ENCODE measurements around the gene EFCAB8.

The EFCAB8 gene

GRCh38 chr20:32823737-32824588 lies 34.8 kb upstream of the EFCAB8 start:
- H3K4me3 ChIP-seq (ENCODE audit: low read length in 2 of 2): no peak overlapping the region
- H3K4me1 ChIP-seq (ENCODE audit: control insufficient read depth, insufficient read depth, low read length): peaks cover 39% of the 10 kb centered on the region
- no peaks in the 10 kb centered on the region for H3K27me3 ChIP-seq (ENCODE audit: control insufficient read depth in 1 of 2, insufficient read depth in 2 of 2, low read length in 2 of 2)
- no peaks in the 10 kb centered on the region for H3K9me3 ChIP-seq (ENCODE audit: control insufficient read depth in 2 of 2, low read length in 2 of 2)
- peak overlapping the region; percentile 33 for H3K27ac ChIP-seq (ENCODE audit: low read length)
- no peak overlapping the region for H3K9ac ChIP-seq (ENCODE audit: low read length in 2 of 2)
- H3K36me3 ChIP-seq (ENCODE audit: control insufficient read depth in 2 of 2, insufficient read depth in 2 of 2, low read length in 2 of 2): peaks cover 8 to 13% of the 10 kb centered on the region in 2 donors

GRCh38 chr20:32828029-32828680 lies 30.6 kb upstream of the EFCAB8 start:
- no peak overlapping the region for H3K4me3 ChIP-seq (ENCODE audit: low read length in 2 of 2)
- no peak overlapping the region for H3K27ac ChIP-seq (ENCODE audit: low read length)
- H3K9me3 ChIP-seq (ENCODE audit: control insufficient read depth in 2 of 2, low read length in 2 of 2): no peaks in the 10 kb centered on the region
- peaks cover 13 to 15% of the 10 kb centered on the region in 2 donors for H3K36me3 ChIP-seq (ENCODE audit: control insufficient read depth in 2 of 2, insufficient read depth in 2 of 2, low read length in 2 of 2)
- peaks cover 23% of the 10 kb centered on the region for H3K4me1 ChIP-seq (ENCODE audit: control insufficient read depth, insufficient read depth, low read length)
- no peak overlapping the region for H3K9ac ChIP-seq (ENCODE audit: low read length in 2 of 2)
- H3K27me3 ChIP-seq (ENCODE audit: control insufficient read depth in 1 of 2, insufficient read depth in 2 of 2, low read length in 2 of 2): no peaks in the 10 kb centered on the region

- no peak overlapping the region for H3K9ac ChIP-seq (ENCODE audit: low read length in 2 of 2)
- peaks cover 16 to 18% of the 10 kb centered on the region in 2 donors for H3K36me3 ChIP-seq (ENCODE audit: control insufficient read depth in 2 of 2, insufficient read depth in 2 of 2, low read length in 2 of 2)
- H3K4me1 ChIP-seq (ENCODE audit: control insufficient read depth, insufficient read depth, low read length): peaks cover 15% of the 10 kb centered on the region
- H3K9me3 ChIP-seq (ENCODE audit: control insufficient read depth in 2 of 2, low read length in 2 of 2): no peaks in the 10 kb centered on the region
- no peaks in the 10 kb centered on the region for H3K27me3 ChIP-seq (ENCODE audit: control insufficient read depth in 1 of 2, insufficient read depth in 2 of 2, low read length in 2 of 2)
- peak overlapping the region; percentile 37 for H3K27ac ChIP-seq (ENCODE audit: low read length)
- H3K4me3 ChIP-seq (ENCODE audit: low read length in 2 of 2): no peak overlapping the region
Measured at GRCh38 chr20:32829311-32830005, 29.3 kb upstream of the EFCAB8 start.

- Histone ChIP-seq H3K4me1 (ENCODE audit: control insufficient read depth, insufficient read depth, low read length) (peaks cover 13% of the 10 kb centered on the region), H3K27ac (ENCODE audit: low read length) (no peak overlapping the region), H3K9ac (ENCODE audit: low read length in 2 of 2) (peak overlapping the region in 1 of 2 donors; percentile 45), H3K36me3 (ENCODE audit: control insufficient read depth in 2 of 2, insufficient read depth in 2 of 2, low read length in 2 of 2) (peaks cover 16 to 18% of the 10 kb centered on the region in 2 donors), H3K27me3 (ENCODE audit: control insufficient read depth in 1 of 2, insufficient read depth in 2 of 2, low read length in 2 of 2) (no peaks in the 10 kb centered on the region), H3K4me3 (ENCODE audit: low read length in 2 of 2) (no peak overlapping the region), H3K9me3 (ENCODE audit: control insufficient read depth in 2 of 2, low read length in 2 of 2) (no peaks in the 10 kb centered on the region)
Measured at GRCh38 chr20:32830437-32830836, 28.3 kb upstream of the EFCAB8 start.

- Histone ChIP-seq H3K9me3 (ENCODE audit: control insufficient read depth in 2 of 2, low read length in 2 of 2) (no peaks in the 10 kb centered on the region), H3K4me3 (ENCODE audit: low read length in 2 of 2) (no peak overlapping the region), H3K4me1 (ENCODE audit: control insufficient read depth, insufficient read depth, low read length) (peaks cover 13% of the 10 kb centered on the region), H3K36me3 (ENCODE audit: control insufficient read depth in 2 of 2, insufficient read depth in 2 of 2, low read length in 2 of 2) (peaks cover 18 to 20% of the 10 kb centered on the region in 2 donors), H3K9ac (ENCODE audit: low read length in 2 of 2) (no peak overlapping the region), H3K27me3 (ENCODE audit: control insufficient read depth in 1 of 2, insufficient read depth in 2 of 2, low read length in 2 of 2) (no peaks in the 10 kb centered on the region), H3K27ac (ENCODE audit: low read length) (no peak overlapping the region)
Measured at GRCh38 chr20:32831982-32832381, 26.7 kb upstream of the EFCAB8 start.

GRCh38 chr20:32832664-32833063 lies 26.1 kb upstream of the EFCAB8 start:
- Histone ChIP-seq H3K4me1 (ENCODE audit: control insufficient read depth, insufficient read depth, low read length) (peaks cover 13% of the 10 kb centered on the region), H3K36me3 (ENCODE audit: control insufficient read depth in 2 of 2, insufficient read depth in 2 of 2, low read length in 2 of 2) (peaks cover 21 to 23% of the 10 kb centered on the region in 2 donors), H3K4me3 (ENCODE audit: low read length in 2 of 2) (no peak overlapping the region), H3K27ac (ENCODE audit: low read length) (no peak overlapping the region), H3K9me3 (ENCODE audit: control insufficient read depth in 2 of 2, low read length in 2 of 2) (no peaks in the 10 kb centered on the region), H3K27me3 (ENCODE audit: control insufficient read depth in 1 of 2, insufficient read depth in 2 of 2, low read length in 2 of 2) (no peaks in the 10 kb centered on the region), H3K9ac (ENCODE audit: low read length in 2 of 2) (no peak overlapping the region)

- H3K27me3 ChIP-seq (ENCODE audit: control insufficient read depth in 1 of 2, insufficient read depth in 2 of 2, low read length in 2 of 2): no peaks in the 10 kb centered on the region
- H3K36me3 ChIP-seq (ENCODE audit: control insufficient read depth in 2 of 2, insufficient read depth in 2 of 2, low read length in 2 of 2): peaks cover 35 to 37% of the 10 kb centered on the region in 2 donors
- no peaks in the 10 kb centered on the region for H3K4me1 ChIP-seq (ENCODE audit: control insufficient read depth, insufficient read depth, low read length)
- H3K9ac ChIP-seq (ENCODE audit: low read length in 2 of 2): no peak overlapping the region
- no peaks in the 10 kb centered on the region for H3K9me3 ChIP-seq (ENCODE audit: control insufficient read depth in 2 of 2, low read length in 2 of 2)
- no peak overlapping the region for H3K27ac ChIP-seq (ENCODE audit: low read length)
- no peak overlapping the region for H3K4me3 ChIP-seq (ENCODE audit: low read length in 2 of 2)
Measured at GRCh38 chr20:32834972-32835371, 23.8 kb upstream of the EFCAB8 start.

GRCh38 chr20:32837157-32837556 lies 21.6 kb upstream of the EFCAB8 start:
- H3K36me3 ChIP-seq (ENCODE audit: control insufficient read depth in 2 of 2, insufficient read depth in 2 of 2, low read length in 2 of 2): peaks cover 35 to 47% of the 10 kb centered on the region in 2 donors
- H3K9me3 ChIP-seq (ENCODE audit: control insufficient read depth in 2 of 2, low read length in 2 of 2): no peaks in the 10 kb centered on the region
- no peak overlapping the region for H3K27ac ChIP-seq (ENCODE audit: low read length)
- H3K4me1 ChIP-seq (ENCODE audit: control insufficient read depth, insufficient read depth, low read length): no peaks in the 10 kb centered on the region
- H3K27me3 ChIP-seq (ENCODE audit: control insufficient read depth in 1 of 2, insufficient read depth in 2 of 2, low read length in 2 of 2): no peaks in the 10 kb centered on the region
- no peak overlapping the region for H3K9ac ChIP-seq (ENCODE audit: low read length in 2 of 2)
- H3K4me3 ChIP-seq (ENCODE audit: low read length in 2 of 2): no peak overlapping the region

- no peak overlapping the region for H3K9ac ChIP-seq (ENCODE audit: low read length in 2 of 2)
- H3K27ac ChIP-seq (ENCODE audit: low read length): no peak overlapping the region
- H3K4me3 ChIP-seq (ENCODE audit: low read length in 2 of 2): no peak overlapping the region
- H3K9me3 ChIP-seq (ENCODE audit: control insufficient read depth in 2 of 2, low read length in 2 of 2): no peaks in the 10 kb centered on the region
- H3K4me1 ChIP-seq (ENCODE audit: control insufficient read depth, insufficient read depth, low read length): no peaks in the 10 kb centered on the region
- peaks cover 37 to 51% of the 10 kb centered on the region in 2 donors for H3K36me3 ChIP-seq (ENCODE audit: control insufficient read depth in 2 of 2, insufficient read depth in 2 of 2, low read length in 2 of 2)
- H3K27me3 ChIP-seq (ENCODE audit: control insufficient read depth in 1 of 2, insufficient read depth in 2 of 2, low read length in 2 of 2): no peaks in the 10 kb centered on the region
Measured at GRCh38 chr20:32839227-32839981, 19.3 kb upstream of the EFCAB8 start.

GRCh38 chr20:32839982-32840285 lies 18.8 kb upstream of the EFCAB8 start:
- Histone ChIP-seq H3K9ac (ENCODE audit: low read length in 2 of 2) (no peak overlapping the region), H3K4me3 (ENCODE audit: low read length in 2 of 2) (no peak overlapping the region), H3K9me3 (ENCODE audit: control insufficient read depth in 2 of 2, low read length in 2 of 2) (no peaks in the 10 kb centered on the region), H3K36me3 (ENCODE audit: control insufficient read depth in 2 of 2, insufficient read depth in 2 of 2, low read length in 2 of 2) (peaks cover 38 to 51% of the 10 kb centered on the region in 2 donors), H3K27me3 (ENCODE audit: control insufficient read depth in 1 of 2, insufficient read depth in 2 of 2, low read length in 2 of 2) (no peaks in the 10 kb centered on the region), H3K27ac (ENCODE audit: low read length) (no peak overlapping the region), H3K4me1 (ENCODE audit: control insufficient read depth, insufficient read depth, low read length) (no peaks in the 10 kb centered on the region)
